GM19351 (cell line): ENCODE results near the gene MEGF6.
"Not testable (repeated sequence)": the region's sequence is repeated elsewhere in the genome, so short reads cannot be mapped to it uniquely, and the experiment has no call there.

ENCODE experiments used
- ATAC-seq: cut with Tn5 transposase; IDR thresholded peaks from one replicate; pipeline ENCODE4 v1.9.1; 2021; ENCODE audit warnings: mild to moderate bottlenecking, moderate library complexity; ENCODE audit not compliant: unreplicated experiment

The MEGF6 gene

GRCh38 chr1:3596663-3597598, 14.4 kb downstream of the MEGF6 start:
- no peak for ATAC-seq

DNA sequence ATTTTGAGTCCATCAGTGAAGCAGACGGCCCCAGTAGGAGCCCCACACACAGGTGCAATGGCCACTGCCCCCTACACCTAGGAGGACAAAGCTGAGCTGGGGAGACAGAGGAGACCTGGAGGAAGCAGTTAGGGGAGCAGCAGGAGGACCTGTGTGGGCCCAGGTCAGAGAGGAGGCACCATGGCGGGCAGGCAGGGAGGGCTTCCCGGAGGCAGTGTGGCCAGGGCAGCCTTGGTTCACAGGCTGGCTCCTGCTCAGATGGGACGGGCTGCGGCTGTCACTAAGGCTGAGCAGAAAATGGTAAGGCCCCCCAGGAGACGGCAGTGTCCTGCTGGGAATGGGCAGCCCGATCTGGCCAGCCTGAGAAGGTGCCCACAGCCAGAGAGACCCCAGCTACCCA, 15.4 kb downstream of the MEGF6 start:
- ATAC-seq = no peak

- ATAC-seq = no peak
Observed at GRCh38 chr1:3594706-3595377, 16.5 kb downstream of the MEGF6 start.

DNA sequence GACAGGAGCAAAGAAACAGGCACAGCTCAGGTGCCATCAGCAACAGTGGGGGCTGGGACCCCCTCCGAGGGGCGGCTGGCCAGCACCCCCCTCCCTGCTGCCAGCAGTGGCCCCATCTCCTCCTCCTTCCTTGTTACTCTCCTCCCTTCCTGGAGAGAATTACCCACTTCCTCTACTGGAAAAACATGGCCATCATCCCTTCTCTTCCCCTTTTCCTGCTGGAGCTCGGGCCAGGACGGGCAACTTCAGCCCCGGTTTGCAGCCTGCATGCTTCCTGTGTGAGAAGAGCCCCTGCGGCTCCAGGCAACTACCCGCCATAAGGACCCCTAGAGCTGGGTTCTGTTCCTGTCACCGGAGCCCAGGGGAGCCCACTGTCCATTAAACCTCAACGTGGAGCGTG, 17.6 kb downstream of the MEGF6 start:
- no peak for ATAC-seq

GRCh38 chr1:3593334-3593733, 18.0 kb downstream of the MEGF6 start:
- no peak for ATAC-seq

GRCh38 chr1:3590951-3591865, 20.1 kb downstream of the MEGF6 start:
- no peak for ATAC-seq

- no peak for ATAC-seq
Observed at GRCh38 chr1:3590139-3590763, 21.1 kb downstream of the MEGF6 start.

DNA sequence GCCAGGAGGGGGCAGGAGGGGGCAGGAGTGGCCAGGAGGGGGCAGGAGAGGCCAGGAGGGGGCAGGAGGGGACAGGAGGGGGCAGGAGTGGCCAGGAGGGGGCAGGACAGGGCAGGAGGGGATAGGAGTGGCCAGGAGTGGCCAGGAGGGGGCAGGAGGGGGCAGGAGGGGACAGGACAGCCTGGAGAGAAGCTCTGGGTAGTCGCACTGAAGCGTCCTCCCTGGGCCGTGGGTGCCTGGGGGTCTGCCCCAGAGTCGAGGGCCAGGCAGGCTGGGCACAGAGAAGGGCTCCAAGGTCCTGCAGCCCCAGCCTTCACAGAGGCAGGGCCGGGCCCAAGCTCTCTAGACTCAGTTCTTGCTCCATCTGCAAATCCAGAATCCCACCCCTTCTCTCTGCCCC, 22.9 kb downstream of the MEGF6 start:
- ATAC-seq = no peak

GRCh38 chr1:3586986-3587759, 24.1 kb downstream of the MEGF6 start:
- ATAC-seq = no peak

DNA sequence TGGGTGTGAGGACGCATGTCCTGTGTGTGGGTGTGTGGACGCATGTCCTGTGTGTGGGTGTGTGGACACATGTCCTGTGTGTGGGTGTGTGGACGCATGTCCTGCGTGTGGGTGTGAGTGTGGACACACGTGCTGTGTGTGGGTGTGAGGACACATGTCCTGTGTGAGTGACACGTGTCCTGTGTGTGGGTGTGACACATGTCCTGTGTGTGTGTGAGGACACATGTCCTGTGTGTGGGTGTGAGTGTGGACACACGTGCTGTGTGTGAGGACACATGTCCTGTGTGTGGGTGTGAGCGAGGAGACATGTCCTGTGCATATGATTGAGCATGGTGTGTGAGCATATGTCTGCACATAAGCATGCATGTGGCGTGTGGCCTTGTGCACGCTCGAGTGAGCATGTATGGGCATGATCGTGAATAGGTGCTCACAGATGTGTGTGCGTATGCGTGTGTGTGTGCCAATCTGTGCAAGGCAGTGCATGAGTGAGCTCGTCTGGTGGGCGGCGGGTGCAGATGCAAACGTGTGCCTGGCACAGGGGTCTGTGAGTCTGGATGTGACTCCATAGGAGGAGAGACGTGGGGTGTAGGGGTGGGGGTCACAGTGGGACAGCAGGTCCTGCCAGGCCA, 25.3 kb downstream of the MEGF6 start:
- no peak for ATAC-seq

DNA sequence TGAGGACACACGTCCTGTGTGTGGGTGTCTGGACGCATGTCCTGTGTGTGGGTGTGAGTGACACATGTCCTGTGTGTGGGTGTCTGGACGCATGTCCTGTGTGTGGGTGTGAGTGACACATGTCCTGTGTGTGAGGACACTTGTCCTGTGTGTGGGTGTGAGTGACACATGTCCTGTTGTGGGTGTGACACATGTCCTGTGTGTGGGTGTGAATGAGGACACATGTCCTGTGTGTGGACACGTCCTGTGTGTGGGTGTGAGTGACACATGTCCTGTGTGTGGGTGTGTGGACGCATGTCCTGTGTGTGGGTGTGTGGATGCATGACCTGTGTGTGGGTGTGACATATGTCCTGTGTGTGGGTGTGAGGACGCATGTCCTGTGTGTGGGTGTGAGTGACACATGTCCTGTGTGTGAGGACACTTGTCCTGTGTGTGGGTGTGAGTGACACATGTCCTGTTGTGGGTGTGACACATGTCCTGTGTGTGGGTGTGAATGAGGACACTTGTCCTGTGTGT, 25.9 kb downstream of the MEGF6 start:
- ATAC-seq = not testable (repeated sequence)

GRCh38 chr1:3584915-3585314, 26.4 kb downstream of the MEGF6 start:
- ATAC-seq = no peak

GRCh38 chr1:3583751-3584150, 27.6 kb downstream of the MEGF6 start:
- not testable (repeated sequence) for ATAC-seq

DNA sequence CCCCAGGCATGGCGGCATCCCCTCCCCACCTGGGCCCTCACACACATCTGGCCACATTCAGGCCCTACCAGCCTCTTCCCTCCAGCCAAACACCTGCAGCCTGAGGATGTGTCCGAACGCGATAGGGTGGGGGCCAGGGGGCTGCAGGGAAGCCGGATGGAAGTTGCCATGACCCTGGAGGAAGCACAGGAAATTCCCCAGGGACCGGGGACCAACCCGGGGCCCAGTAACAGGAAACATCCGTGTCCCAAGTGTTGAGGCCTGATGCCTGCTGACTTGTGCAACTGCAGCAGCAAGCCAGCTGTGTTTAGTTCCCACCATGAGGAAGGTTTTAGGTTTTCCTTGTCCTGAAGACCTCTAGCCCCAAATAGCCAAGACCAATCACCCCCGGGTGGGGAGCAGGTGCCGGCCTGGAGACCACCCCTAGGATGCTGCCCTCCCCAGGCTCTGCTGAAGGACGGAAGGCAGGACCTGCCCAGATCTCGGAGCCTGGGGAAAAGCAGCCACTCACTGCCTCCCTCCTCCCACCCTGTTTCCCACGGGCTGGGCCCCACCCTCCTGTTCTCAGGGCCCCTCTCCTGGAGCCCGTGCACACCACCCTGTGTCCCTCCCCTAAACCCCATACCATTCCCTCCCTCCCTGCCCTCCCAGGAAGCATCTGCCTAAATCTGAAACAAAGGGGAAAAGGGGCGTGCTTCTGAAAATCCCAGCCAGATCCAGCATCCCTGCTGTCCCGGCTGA, 29.8 kb downstream of the MEGF6 start:
- no peak for ATAC-seq

GRCh38 chr1:3580231-3580630, 31.1 kb downstream of the MEGF6 start:
- ATAC-seq = no peak

DNA sequence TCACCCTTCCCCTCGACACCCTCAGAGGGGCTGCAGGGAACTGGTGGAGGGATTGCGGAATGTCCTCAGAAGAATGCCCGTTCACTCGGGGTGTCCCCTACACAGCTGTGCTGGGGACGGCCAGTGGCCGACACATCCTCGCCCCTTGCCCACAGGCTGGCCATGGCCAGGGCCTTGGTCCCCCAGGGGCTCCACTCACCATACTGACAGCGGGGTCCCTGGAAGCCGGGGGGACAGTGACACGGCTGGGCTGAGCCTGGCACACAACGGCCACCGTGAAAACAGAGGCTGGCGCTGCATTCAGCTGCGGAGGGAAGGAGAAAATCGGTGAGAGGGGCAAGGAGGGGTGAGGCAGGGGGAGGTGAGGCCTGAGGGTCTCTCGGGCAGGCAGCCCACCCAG, 31.7 kb downstream of the MEGF6 start:
- ATAC-seq = no peak

GRCh38 chr1:3578906-3579305, 32.4 kb downstream of the MEGF6 start:
- ATAC-seq = no peak

DNA sequence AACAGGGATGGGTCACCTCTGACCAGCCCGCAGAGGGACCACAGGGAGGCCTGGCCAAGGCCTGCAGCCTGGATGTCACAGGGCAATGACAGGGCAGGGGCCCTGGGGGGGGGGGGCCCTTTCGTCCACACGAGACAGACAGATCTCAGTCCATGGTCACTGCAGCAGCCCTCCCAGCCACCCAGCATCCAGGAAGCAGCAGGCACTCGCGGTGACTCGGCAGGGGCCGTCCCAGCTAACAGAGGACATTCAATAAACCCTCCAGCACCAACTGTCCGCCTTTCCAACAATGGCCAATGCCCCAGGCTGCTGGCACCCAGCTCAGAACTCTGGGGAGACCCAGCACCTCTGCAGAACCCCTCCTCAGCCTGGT, 32.9 kb downstream of the MEGF6 start:
- ATAC-seq = no peak
